Measurements from ENCODE around the gene HELZ2.
"Not testable (repeated sequence)": the region's sequence is repeated elsewhere in the genome, so short reads cannot be mapped to it uniquely, and the experiment has no call there.

The HELZ2 gene

GRCh38 chr20:63611646-63612045, 37.6 kb upstream of the HELZ2 start:
- no peak overlapping the region for H3K4me3 ChIP-seq (ENCODE audit: low read depth, low read length)
- POLR2A ChIA-PET, result interaction anchor here (0.7 kb wide), 1 partner anchor 70 kb away, joined by 4 read pairs; no protein-coding TSS in a partner anchor
- no peak for DNase-seq (ENCODE audit: low read depth, low spot score)
- TF ChIP-seq, protein P1, sequence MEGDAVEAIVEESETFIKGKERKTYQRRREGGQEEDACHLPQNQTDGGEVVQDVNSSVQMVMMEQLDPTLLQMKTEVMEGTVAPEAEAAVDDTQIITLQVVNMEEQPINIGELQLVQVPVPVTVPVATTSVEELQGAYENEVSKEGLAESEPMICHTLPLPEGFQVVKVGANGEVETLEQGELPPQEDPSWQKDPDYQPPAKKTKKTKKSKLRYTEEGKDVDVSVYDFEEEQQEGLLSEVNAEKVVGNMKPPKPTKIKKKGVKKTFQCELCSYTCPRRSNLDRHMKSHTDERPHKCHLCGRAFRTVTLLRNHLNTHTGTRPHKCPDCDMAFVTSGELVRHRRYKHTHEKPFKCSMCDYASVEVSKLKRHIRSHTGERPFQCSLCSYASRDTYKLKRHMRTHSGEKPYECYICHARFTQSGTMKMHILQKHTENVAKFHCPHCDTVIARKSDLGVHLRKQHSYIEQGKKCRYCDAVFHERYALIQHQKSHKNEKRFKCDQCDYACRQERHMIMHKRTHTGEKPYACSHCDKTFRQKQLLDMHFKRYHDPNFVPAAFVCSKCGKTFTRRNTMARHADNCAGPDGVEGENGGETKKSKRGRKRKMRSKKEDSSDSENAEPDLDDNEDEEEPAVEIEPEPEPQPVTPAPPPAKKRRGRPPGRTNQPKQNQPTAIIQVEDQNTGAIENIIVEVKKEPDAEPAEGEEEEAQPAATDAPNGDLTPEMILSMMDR (IDR thresholded peaks at IDR 0.05; ENCODE audit: insufficient read depth, low read length, missing control alignments), result no peak
- CTCF ChIA-PET, result no interaction called here

GRCh38 chr20:63610581-63611435, 36.8 kb upstream of the HELZ2 start:
- H3K4me3 ChIP-seq (ENCODE audit: low read depth, low read length), result no peak overlapping the region
- TF ChIP-seq, protein P1 (IDR thresholded peaks at IDR 0.05; ENCODE audit: insufficient read depth, low read length, missing control alignments), result no peak
- ChIA-PET CTCF (no interaction called here), POLR2A (no interaction called here)
- no peak for DNase-seq (ENCODE audit: low read depth, low spot score)

- H3K4me3 ChIP-seq (ENCODE audit: low read depth, low read length), result no peak overlapping the region
- TF ChIP-seq, protein P1 (IDR thresholded peaks at IDR 0.05; ENCODE audit: insufficient read depth, low read length, missing control alignments), result no peak
- CTCF ChIA-PET, result no interaction called here
- DNase-seq (ENCODE audit: low read depth, low spot score), result no peak
- POLR2A ChIA-PET, result no interaction called here
These were observed 32.6 kb upstream of the HELZ2 start for GRCh38 chr20:63606686-63607085.

- TF ChIP-seq, protein P1 (IDR thresholded peaks at IDR 0.05; ENCODE audit: insufficient read depth, low read length, missing control alignments), result no peak
- CTCF ChIA-PET, result no interaction called here
- POLR2A ChIA-PET, result interaction anchor here (0.7 kb wide), 1 partner anchor 25 kb away, joined by 3 read pairs; the partner anchor contains the start of gene GMEB2
- H3K4me3 ChIP-seq (ENCODE audit: low read depth, low read length), result no peak overlapping the region
- DNase-seq (ENCODE audit: low read depth, low spot score), result no peak
These were observed 28.3 kb upstream of the HELZ2 start for GRCh38 chr20:63602321-63602720.

GRCh38 chr20:63601679-63602078, 27.6 kb upstream of the HELZ2 start:
- POLR2A ChIA-PET; CTCF ChIA-PET; H3K4me3 ChIP-seq (ENCODE audit: low read depth, low read length); DNase-seq (ENCODE audit: low read depth, low spot score): not testable (repeated sequence)

DNA sequence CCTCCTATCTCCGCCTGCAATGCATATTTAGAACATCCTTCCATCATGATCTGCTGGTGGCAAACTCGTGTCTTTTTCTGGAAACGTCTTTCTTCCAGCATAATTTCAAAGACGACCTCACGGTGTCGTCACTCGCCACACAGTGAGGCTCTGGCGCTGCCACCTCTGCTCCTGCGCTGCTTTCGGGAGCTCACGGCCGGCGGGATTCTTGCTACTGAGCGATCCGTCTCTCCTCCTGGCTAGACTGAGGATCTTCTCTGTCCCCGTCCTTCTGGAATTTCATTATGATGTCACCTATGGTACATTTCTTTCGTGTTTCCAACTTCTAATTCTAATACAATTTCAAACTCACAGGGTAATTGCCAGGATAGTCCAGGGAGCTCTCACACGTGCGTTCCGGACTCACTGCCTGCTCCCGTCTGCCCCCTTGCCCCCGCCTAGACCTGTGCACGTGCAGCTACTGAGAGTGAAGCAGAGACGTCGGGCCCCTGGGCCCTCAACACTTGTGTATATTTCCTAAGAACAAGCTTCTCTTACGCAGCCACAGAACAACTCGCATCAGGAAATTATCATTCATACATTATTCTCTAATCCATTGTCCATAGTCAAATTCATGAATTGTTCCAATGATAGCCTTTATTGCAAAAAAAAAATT, 25.5 kb upstream of the HELZ2 start:
- no peak overlapping the region for H3K4me3 ChIP-seq (ENCODE audit: low read depth, low read length)
- POLR2A ChIA-PET, result no interaction called here
- TF ChIP-seq, protein P1 (IDR thresholded peaks at IDR 0.05; ENCODE audit: insufficient read depth, low read length, missing control alignments), result no peak
- CTCF ChIA-PET, result interaction anchor here (1.1 kb wide), 1 partner anchor 61 kb away, joined by 3 read pairs; no protein-coding TSS in a partner anchor
- no peak for DNase-seq (ENCODE audit: low read depth, low spot score)
